Stimulated activated naive CD4-positive, alpha-beta T cell treated with Interleukin-2 at 50 U/mL for 16 hours (primary cell): ENCODE measurements around the gene SMPX.

ENCODE experiments used
- DNase-seq: peaks from one replicate; lab custom pipeline; 2025; lab: John Stamatoyannopoulos, UW

SMPX gene

DNA sequence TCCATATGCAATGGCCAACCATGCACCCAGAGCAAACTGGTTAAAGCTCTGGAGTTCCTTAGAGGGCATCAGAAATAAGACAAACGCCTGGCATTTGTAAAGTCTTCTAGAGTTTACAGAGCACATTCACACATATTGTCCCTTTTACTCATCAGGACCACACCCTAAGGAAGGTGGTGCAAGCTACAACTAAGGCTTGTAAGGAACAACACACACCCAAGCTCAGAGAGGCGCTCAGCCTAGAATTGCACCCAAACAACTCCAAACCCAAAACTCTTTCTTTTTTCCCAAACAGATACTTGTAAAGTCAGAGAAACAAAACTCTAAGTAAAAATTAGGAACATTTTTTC lies 46.1 kb downstream of the SMPX start:
- DNase-seq: no peak

DNA sequence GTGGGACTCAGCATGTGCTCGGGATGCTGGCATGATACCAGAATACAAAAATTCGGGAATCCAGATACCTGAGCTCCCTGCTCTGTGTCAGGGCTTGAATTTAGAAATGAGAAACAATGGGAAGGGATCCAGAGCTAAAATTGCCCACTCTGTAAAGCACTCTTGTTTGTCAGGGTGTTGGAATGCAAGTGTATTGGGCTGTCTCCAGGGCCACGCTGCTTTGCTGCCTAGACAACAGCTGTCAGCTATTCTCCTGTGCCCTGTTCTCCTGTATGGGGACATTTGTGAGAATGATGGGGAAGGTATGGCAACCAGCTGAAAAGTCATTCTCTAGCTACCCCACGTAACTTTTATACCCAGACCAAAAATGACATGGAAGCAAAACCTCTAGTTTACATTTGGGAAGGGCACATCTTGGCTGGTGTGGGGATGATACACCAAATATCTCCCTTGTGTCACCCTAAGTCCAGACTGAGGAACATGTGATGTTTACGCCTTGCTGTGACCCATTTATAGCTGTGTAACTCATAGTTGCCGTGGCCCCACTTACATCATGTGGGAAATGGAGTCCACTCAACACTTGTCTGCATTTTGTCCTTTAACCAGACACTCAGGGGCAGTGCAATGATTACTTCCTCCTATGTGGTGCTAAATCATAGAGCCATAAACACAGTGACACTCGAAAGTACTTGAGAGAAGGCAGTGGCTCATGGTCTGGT lies 46.6 kb downstream of the SMPX start:
- no peak for DNase-seq

GRCh38 chrX:21708116-21708515 lies 49.8 kb downstream of the SMPX start:
- no peak for DNase-seq

DNA sequence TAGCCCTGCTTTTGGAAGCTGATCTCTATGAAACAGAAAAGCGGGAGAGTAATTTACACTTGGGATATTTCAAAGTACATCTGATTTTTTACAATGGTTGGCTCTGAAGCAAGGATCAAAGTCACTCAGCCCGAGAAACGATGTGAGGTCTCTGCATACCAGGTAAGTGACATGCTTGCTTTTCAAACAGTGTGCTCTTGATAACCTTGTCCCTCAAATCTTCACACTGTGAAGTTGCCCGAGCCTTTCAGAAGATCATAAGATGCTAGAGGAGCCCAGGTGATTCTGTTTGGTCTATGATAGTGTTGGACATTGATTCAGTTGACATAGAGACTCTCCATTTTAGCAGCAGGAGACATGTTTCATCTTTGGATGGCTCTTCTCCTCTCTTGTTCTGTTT lies 52.7 kb downstream of the SMPX start:
- DNase-seq: no peak

GRCh38 chrX:21702725-21703124 lies 55.2 kb downstream of the SMPX start:
- no peak for DNase-seq

- no peak for DNase-seq
Measured at GRCh38 chrX:21700967-21701366, 56.9 kb downstream of the SMPX start.

- DNase-seq: no peak
Measured at GRCh38 chrX:21700275-21700674, 57.6 kb downstream of the SMPX start.

DNA sequence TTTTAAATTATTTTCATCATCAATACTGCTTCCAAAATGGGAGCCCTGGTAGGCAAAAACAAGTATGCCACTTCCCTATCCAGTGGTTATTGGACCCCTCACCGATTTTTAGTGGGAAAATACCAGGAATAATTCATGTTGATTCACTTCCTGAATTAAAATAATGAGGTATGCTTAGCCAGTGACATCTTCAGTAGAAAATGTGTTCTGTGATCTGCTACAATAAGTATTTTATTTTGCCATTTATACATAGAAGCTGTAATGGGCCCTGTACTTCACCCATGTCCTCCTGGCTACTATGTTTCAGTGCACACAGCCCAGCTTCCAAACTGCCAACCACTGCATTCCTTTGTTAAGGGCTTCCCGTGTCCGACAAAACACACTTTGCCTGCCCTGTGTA lies 58.8 kb downstream of the SMPX start:
- DNase-seq: no peak

DNA sequence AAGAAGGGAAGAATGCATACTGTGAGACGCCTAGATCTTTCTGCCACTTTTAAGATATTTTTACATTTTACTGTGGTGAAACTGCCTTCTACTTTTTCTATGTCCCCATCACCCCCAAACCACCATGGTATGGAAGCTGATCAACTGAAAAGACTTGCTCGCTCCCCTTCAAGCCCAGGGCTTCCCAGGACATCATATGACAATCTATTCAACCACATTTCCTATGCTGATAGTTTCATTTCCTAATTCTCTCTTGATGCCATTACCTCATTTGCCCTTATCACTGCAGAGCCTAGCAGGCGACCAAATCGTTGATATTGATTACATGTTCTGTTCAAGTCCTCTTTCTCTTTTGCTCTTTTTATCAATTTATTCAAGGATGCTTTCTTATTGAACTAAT lies 59.6 kb downstream of the SMPX start:
- no peak for DNase-seq

GRCh38 chrX:21691512-21692018 lies 66.4 kb downstream of the SMPX start:
- DNase-seq: no peak

DNA sequence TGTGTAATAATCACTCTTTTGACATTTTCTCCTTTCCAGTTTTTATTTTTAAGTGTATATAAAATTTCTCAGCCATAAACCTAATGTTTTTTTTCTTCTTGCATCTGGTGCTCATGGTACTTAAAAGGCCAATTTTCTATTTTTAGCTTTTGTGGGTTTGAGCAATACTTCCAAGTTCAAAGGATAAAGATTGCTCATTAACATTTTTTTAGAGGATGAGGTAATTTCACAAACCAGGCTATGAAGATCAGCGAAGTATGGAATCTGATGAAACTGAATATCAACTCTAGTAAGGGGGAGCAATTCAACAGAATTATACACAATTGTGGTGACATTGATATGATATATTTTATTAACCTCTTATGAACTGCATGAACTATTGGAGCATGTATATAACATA lies 74.0 kb downstream of the SMPX start:
- no peak for DNase-seq

DNA sequence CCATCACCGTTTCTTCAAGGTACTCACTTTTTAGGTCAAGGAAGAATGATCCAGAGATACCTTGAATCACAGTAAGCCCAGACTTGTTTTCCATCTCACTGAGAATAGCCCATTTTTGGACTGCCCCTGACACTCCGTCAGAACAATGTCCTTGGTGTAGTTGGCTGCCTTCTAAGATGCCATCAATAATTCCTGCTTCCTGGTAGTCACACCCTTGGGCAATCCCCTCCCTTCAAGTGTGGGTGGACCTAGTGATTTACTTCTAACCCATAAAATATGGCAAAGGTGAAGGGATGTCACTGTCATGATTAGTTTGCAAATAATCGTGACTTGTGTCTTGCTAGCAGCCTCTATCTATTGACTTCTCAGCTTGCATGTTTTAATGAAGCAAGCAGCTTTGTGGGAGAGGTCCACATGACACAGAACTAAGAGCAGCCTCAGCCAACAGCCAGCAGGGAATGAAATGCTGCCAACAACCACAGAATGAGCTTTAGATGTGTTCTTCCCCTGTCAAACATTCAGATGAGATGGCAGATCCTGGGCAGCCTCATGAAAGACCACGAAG lies 79.8 kb downstream of the SMPX start:
- no peak for DNase-seq

GRCh38 chrX:21675931-21676330 lies 82.0 kb downstream of the SMPX start:
- DNase-seq: no peak

GRCh38 chrX:21674430-21675186 lies 83.3 kb downstream of the SMPX start:
- no peak for DNase-seq

- no peak for DNase-seq
Measured at GRCh38 chrX:21666679-21667078, 91.2 kb downstream of the SMPX start.

DNA sequence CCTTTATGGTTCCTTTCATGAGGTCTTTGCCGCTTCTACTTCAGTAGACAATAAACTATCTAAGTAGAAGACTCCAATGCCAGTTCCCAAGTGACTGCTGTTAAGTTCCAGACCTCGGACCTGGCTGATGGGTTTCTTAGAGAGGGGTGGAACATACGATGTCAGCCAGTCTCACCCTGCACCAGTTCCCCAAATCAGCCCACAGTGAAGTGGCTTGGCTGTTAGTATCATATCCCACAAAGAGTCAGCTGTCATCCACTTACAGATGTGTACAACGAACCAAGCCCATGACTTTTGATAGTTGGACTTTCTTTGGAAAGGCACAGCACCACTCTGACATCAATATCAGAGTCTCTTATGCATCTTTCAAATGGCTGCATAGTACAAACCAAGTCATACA lies 91.7 kb downstream of the SMPX start:
- no peak for DNase-seq

- no peak for DNase-seq
Measured at GRCh38 chrX:21662761-21663160, 95.2 kb downstream of the SMPX start.

DNA sequence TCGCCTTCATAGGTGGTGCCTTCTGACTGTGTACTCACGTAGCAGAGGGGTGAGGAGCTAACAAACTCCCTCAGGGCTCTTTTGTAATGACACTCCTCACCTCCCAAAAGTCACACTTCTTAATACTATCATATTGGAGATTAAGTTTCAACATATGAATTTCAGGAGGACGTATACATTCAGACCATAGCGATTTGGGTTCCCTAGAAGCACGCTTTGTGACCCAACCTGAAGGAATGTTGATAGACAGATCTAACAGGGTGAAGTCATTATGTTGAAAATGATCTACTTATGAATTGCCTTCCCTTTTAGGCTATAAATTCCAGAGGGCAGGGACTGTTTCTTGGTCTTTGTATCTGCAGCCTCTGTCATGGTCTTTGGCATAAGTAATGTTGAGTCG lies 96.6 kb downstream of the SMPX start:
- DNase-seq: no peak

GRCh38 chrX:21660156-21660555 lies 97.8 kb downstream of the SMPX start:
- DNase-seq: no peak

DNA sequence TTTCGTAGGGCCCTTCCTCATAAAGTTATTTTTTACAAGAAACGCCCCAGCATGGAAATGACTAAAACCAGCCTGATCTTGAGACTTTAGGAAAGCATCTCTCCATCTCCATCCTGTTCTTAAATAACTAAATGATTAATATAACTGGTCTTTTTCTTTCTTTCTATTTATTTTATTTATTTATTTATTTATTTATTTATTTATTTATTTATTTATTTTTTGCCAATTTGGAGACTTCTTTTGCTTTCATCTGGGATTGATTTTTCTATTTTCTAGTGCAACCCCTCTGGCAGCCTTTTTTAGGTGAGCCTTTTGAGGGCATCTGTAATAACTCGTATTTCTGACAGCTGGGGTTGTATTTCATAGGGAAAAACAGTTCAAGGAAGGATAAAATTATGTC lies 98.6 kb downstream of the SMPX start:
- DNase-seq: no peak

DNA sequence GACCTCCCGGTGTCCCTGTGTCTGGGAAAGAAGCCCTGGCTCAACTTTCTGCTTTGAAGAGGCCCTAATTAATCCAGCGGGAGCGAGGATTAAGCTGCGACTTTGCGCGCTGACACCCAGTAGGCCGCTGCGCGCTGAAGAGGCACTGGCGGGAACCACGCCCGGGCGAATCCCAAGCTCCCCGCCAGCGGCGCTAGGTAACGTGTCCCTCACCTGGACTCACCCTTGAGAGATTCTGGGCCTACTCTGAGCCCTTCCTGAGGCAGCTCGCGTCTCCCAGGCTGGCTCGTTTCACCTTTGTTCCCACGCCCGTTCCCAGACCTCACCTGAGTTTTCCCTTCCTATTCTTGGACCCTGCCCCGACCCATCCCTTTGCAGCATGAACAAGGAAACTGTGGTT lies 99.2 kb downstream of the SMPX start:
- DNase-seq: no peak

GRCh38 chrX:21658152-21658737 lies 99.7 kb downstream of the SMPX start, which contains the start of gene KLHL34:
TSS of gene KLHL34 (minus strand) at chrX:21658330. CDS start at chrX:21657788, 542 bp downstream.
- no peak for DNase-seq
